ENCODE results near the gene TBC1D7. TPM values are rescaled to one million over a fixed set of nuclear protein-coding genes. Genes with fewer than 3 reads are reported as not detected.

TBC1D7 gene
- polyA plus RNA-seq, 1 donor from 2014 or later: 67.9 TPM

- H3K36me3 ChIP-seq (ENCODE audit: insufficient read depth, low read length): peaks cover 3% of the 10 kb centered on the region
- H3K4me3 ChIP-seq (ENCODE audit: low read length): no peak overlapping the region
- TF ChIP-seq MXI1 (conservative IDR thresholded peaks at IDR 0.05; ENCODE audit: poor library complexity, severe bottlenecking) (no peak), TAF1 (IDR thresholded peaks at IDR 0.05; ENCODE audit: low read depth) (no peak), EP300 (conservative IDR thresholded peaks at IDR 0.05; ENCODE audit: poor library complexity, severe bottlenecking) (no peak), EZH2 (IDR thresholded peaks at IDR 0.05; ENCODE audit: borderline replicate concordance, insufficient read depth, low read length, poor library complexity, severe bottlenecking) (no peak), REST (IDR thresholded peaks at IDR 0.05; ENCODE audit: borderline replicate concordance) (no peak), POLR2AphosphoS5 (IDR thresholded peaks at IDR 0.05) (no peak), SMC3 (conservative IDR thresholded peaks at IDR 0.05; ENCODE audit: poor library complexity) (no peak), CTCF (IDR thresholded peaks at IDR 0.05; ENCODE audit: poor library complexity, severe bottlenecking) (no peak), RAD21 (conservative IDR thresholded peaks at IDR 0.05) (no peak)
Observed at GRCh38 chr6:13288969-13289391, 39.4 kb downstream of the TBC1D7 start.

GRCh38 chr6:13288481-13288880 lies 39.9 kb downstream of the TBC1D7 start:
- Histone ChIP-seq H3K9me2 (ENCODE audit: insufficient read depth, low read length) (no peaks in the 10 kb centered on the region), H3F3A (ENCODE audit: insufficient read depth, low read length, poor library complexity, severe bottlenecking) (no peaks in the 10 kb centered on the region), H4K20me1 (ENCODE audit: insufficient read depth) (no peaks in the 10 kb centered on the region), H3K4me2 (ENCODE audit: low read length) (no peak overlapping the region), H3K27ac (ENCODE audit: low read length) (no peak overlapping the region), H2AFZ (ENCODE audit: low read depth, low read length) (no peak overlapping the region), H3K9me3 (ENCODE audit: low read length) (peaks cover 11% of the 10 kb centered on the region), H3K27me3 (ENCODE audit: insufficient read depth, low read depth, low read length) (no peaks in the 10 kb centered on the region), H3K79me2 (replicated peaks; ENCODE audit: insufficient read depth, low read length) (no peaks in the 10 kb centered on the region), H3K4me3 (ENCODE audit: low read length) (no peak overlapping the region), H3K36me3 (ENCODE audit: insufficient read depth, low read length) (no peaks in the 10 kb centered on the region), H3K9ac (ENCODE audit: low read length) (no peak overlapping the region)
- TF ChIP-seq POLR2AphosphoS5 (IDR thresholded peaks at IDR 0.05) (no peak), CTCF (IDR thresholded peaks at IDR 0.05; ENCODE audit: poor library complexity, severe bottlenecking) (no peak)

More at GRCh38 chr6:13288969-13289391, 39.4 kb downstream of the TBC1D7 start:
- Histone ChIP-seq H3K27me3 (ENCODE audit: insufficient read depth, low read depth, low read length) (no peaks in the 10 kb centered on the region), H4K20me1 (ENCODE audit: insufficient read depth) (no peaks in the 10 kb centered on the region), H3K9me2 (ENCODE audit: insufficient read depth, low read length) (no peaks in the 10 kb centered on the region), H2AFZ (ENCODE audit: low read depth, low read length) (no peak overlapping the region), H3K79me2 (replicated peaks; ENCODE audit: insufficient read depth, low read length) (no peaks in the 10 kb centered on the region), H3K9ac (ENCODE audit: low read length) (no peak overlapping the region), H3K27ac (ENCODE audit: low read length) (no peak overlapping the region), H3K4me2 (ENCODE audit: low read length) (no peak overlapping the region), H3F3A (ENCODE audit: insufficient read depth, low read length, poor library complexity, severe bottlenecking) (no peaks in the 10 kb centered on the region), H3K9me3 (ENCODE audit: low read length) (peaks cover 11% of the 10 kb centered on the region)
